Measurements from ENCODE around the gene HYAL1. TPM values are rescaled to one million over a fixed set of nuclear protein-coding genes. Genes with fewer than 3 reads are reported as not detected.

The HYAL1 gene
- total and polyA plus RNA-seq, 4 donors, result 1.6 to 9.3 (median 4.3) TPM

Other genes starting within 250 kb of the HYAL1 start
- 100 to 1,000 TPM; 151 to 222 TPM for gene RBM5, start 214.7 kb downstream of the HYAL1 start, total RNA-seq
- gene RBM5, start 214.7 kb downstream of the HYAL1 start, polyA plus RNA-seq, result 100 to 1,000 TPM in 1 of 2 donors, 10 to 100 TPM in 1; 21.0 to 164 TPM
- 10 to 100 TPM; 39.2 to 40.3 TPM for gene SEMA3F, start 148.2 kb downstream of the HYAL1 start, total RNA-seq
- 10 to 100 TPM; 10.3 to 17.4 TPM for gene SEMA3F, start 148.2 kb downstream of the HYAL1 start, polyA plus RNA-seq
- not detected for gene GNAT1, start 112.0 kb downstream of the HYAL1 start, total RNA-seq
- gene GNAT1, start 112.0 kb downstream of the HYAL1 start, polyA plus RNA-seq, result not detected
- gene SLC38A3, start 98.3 kb downstream of the HYAL1 start, total RNA-seq, result 1 to 10 TPM in 1 of 2 donors, under 1 TPM in 1; 0.19 to 1.4 TPM
- under 1 TPM in 1 of 2 donors, not detected in 1; 0.56 TPM for gene SLC38A3, start 98.3 kb downstream of the HYAL1 start, polyA plus RNA-seq
- 100 to 1,000 TPM; 301 to 356 TPM for gene GNAI2, start 67.4 kb downstream of the HYAL1 start, total RNA-seq
- 100 to 1,000 TPM; 174 to 217 TPM for gene GNAI2, start 67.4 kb downstream of the HYAL1 start, polyA plus RNA-seq
- 10 to 100 TPM; 26.0 to 57.4 TPM for gene SEMA3B, start 34.4 kb downstream of the HYAL1 start, total RNA-seq
- gene SEMA3B, start 34.4 kb downstream of the HYAL1 start, polyA plus RNA-seq, result 10 to 100 TPM; 23.3 to 69.5 TPM
- gene LSMEM2, start 24.5 kb downstream of the HYAL1 start, total RNA-seq, result under 1 TPM in 1 of 2 donors, not detected in 1; 0.51 TPM
- 1 to 10 TPM in 1 of 2 donors, not detected in 1; 1.3 TPM for gene LSMEM2, start 24.5 kb downstream of the HYAL1 start, polyA plus RNA-seq
- gene IFRD2, start 11.1 kb downstream of the HYAL1 start, total RNA-seq, result 10 to 100 TPM; 46.8 to 58.8 TPM
- gene IFRD2, start 11.1 kb downstream of the HYAL1 start, polyA plus RNA-seq, result 10 to 100 TPM; 34.6 to 47.1 TPM
- gene HYAL3, start 4.2 kb downstream of the HYAL1 start, total RNA-seq, result 1 to 10 TPM; 2.2 to 2.9 TPM
- 1 to 10 TPM in 1 of 2 donors, under 1 TPM in 1; 0.63 to 5.1 TPM for gene HYAL3, start 4.2 kb downstream of the HYAL1 start, polyA plus RNA-seq
- 10 to 100 TPM; 10.3 to 13.3 TPM for gene NAA80, start 4.2 kb downstream of the HYAL1 start, total RNA-seq
- gene NAA80, start 4.2 kb downstream of the HYAL1 start, polyA plus RNA-seq, result 10 to 100 TPM in 1 of 2 donors, 1 to 10 TPM in 1; 2.8 to 16.9 TPM
- gene HYAL2, start 19.2 kb upstream of the HYAL1 start, total RNA-seq, result 10 to 100 TPM; 52.6 to 71.2 TPM
- gene HYAL2, start 19.2 kb upstream of the HYAL1 start, polyA plus RNA-seq, result 10 to 100 TPM in 1 of 2 donors, 1 to 10 TPM in 1; 5.6 to 25.3 TPM
- gene TUSC2, start 24.6 kb upstream of the HYAL1 start, total RNA-seq, result 10 to 100 TPM; 18.9 to 22.6 TPM
- 10 to 100 TPM; 28.5 to 33.2 TPM for gene TUSC2, start 24.6 kb upstream of the HYAL1 start, polyA plus RNA-seq
- 10 to 100 TPM; 41.6 to 43.2 TPM for gene RASSF1, start 37.3 kb upstream of the HYAL1 start, total RNA-seq
- 10 to 100 TPM; 33.6 to 42.3 TPM for gene RASSF1, start 37.3 kb upstream of the HYAL1 start, polyA plus RNA-seq
- under 1 TPM; 0.68 to 0.96 TPM for gene ZMYND10, start 42.2 kb upstream of the HYAL1 start, total RNA-seq
- 1 to 10 TPM in 1 of 2 donors, under 1 TPM in 1; 0.13 to 3.5 TPM for gene ZMYND10, start 42.2 kb upstream of the HYAL1 start, polyA plus RNA-seq
- 10 to 100 TPM; 11.9 to 21.4 TPM for gene NPRL2, start 47.2 kb upstream of the HYAL1 start, total RNA-seq
- gene NPRL2, start 47.2 kb upstream of the HYAL1 start, polyA plus RNA-seq, result 10 to 100 TPM; 17.3 to 41.9 TPM
- 10 to 100 TPM in 1 of 2 donors, 1 to 10 TPM in 1; 7.9 to 12.2 TPM for gene CYB561D2, start 47.3 kb upstream of the HYAL1 start, total RNA-seq
- 10 to 100 TPM in 1 of 2 donors, 1 to 10 TPM in 1; 6.8 to 14.4 TPM for gene CYB561D2, start 47.3 kb upstream of the HYAL1 start, polyA plus RNA-seq
- 10 to 100 TPM; 27.8 to 32.9 TPM for gene TMEM115, start 55.9 kb upstream of the HYAL1 start, total RNA-seq
- gene TMEM115, start 55.9 kb upstream of the HYAL1 start, polyA plus RNA-seq, result 10 to 100 TPM; 10.3 to 31.8 TPM
- 1 to 10 TPM; 2.7 to 3.2 TPM for gene CACNA2D2, start 200.1 kb upstream of the HYAL1 start, total RNA-seq
- gene CACNA2D2, start 200.1 kb upstream of the HYAL1 start, polyA plus RNA-seq, result 1 to 10 TPM in 1 of 2 donors, under 1 TPM in 1; 0.75 to 1.7 TPM